Astrocyte (in vitro differentiated cells and primary cell): ENCODE data around the gene THAP3.

Experiments
- EZH2 ChIP-seq: IDR thresholded peaks from 2 replicates; pipeline ENCODE4 v1.6.1; 2012; ENCODE audit warnings: mild to moderate bottlenecking, low read length, inconsistent platforms; ENCODE audit not compliant: insufficient read depth
- TF ChIP-seq, protein P1 (sequence below): IDR thresholded peaks from 2 replicates; pipeline ENCODE4 v1.5.1; 2011; ENCODE audit warnings: low read depth, mild to moderate bottlenecking, inconsistent platforms, low read length, moderate library complexity; ENCODE audit not compliant: insufficient read depth

DNA sequence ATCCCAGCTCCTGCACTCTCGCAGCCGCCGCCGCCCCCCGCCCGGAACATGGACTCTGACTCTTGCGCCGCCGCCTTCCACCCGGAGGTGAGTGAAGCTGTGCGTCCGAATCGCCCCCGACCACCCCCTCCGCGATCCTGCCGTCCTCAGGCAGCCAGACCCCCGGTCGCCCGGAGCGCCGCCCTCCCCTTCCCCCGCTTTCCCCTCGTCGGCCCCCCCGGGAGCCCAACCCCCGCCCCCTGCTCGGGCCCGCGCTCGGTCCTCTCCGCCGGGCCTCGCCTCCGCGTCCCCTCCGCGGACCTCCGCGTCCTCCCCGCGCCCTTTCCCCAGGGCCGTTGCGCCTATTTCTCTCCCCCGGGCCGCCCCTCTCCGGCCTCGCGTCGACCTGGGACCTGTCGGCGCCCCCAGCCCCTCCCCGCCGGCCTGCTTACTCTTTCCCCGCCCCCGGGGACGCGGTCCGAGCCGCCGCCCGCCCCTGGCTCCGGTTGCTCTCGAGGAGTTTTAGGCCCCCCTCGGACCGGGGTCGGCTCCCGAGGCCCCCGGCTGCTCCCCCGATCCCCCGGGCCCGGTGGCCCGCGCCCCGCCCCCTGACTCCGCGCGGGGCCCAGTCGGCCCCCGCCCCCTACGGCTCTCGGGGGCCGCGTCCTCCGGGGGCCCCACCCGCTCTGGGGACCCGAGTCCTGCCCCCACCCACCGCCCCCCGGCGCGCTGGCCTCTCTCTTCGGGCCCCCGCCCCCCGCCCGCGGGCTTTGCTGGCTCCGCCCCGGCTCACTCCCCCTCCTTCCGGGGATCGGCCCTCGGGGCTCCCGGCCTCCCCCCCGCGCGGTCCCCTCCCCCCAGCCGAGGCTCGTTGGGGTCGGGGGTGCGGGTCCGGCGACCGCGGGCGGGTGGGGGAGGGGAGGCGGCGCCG, 10.4 kb upstream of the THAP3 start:
- TF ChIP-seq, protein P1, sequence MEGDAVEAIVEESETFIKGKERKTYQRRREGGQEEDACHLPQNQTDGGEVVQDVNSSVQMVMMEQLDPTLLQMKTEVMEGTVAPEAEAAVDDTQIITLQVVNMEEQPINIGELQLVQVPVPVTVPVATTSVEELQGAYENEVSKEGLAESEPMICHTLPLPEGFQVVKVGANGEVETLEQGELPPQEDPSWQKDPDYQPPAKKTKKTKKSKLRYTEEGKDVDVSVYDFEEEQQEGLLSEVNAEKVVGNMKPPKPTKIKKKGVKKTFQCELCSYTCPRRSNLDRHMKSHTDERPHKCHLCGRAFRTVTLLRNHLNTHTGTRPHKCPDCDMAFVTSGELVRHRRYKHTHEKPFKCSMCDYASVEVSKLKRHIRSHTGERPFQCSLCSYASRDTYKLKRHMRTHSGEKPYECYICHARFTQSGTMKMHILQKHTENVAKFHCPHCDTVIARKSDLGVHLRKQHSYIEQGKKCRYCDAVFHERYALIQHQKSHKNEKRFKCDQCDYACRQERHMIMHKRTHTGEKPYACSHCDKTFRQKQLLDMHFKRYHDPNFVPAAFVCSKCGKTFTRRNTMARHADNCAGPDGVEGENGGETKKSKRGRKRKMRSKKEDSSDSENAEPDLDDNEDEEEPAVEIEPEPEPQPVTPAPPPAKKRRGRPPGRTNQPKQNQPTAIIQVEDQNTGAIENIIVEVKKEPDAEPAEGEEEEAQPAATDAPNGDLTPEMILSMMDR: no peak
- TF ChIP-seq EZH2: no peak
